Measurements from ENCODE around the gene HAUS1.
"Not testable (repeated sequence)": the region's sequence is repeated elsewhere in the genome, so short reads cannot be mapped to it uniquely, and the experiment has no call there.

HAUS1 gene

GRCh38 chr18:46130061-46130460 is 25.9 kb downstream of the HAUS1 start:
- Histone ChIP-seq H3K27me3 (no peaks in the 10 kb centered on the region), H3K36me3 (no peaks in the 10 kb centered on the region), H3K9me3 (no peaks in the 10 kb centered on the region), H3K4me1 (no peaks in the 10 kb centered on the region), H3K4me3 (ENCODE audit: low read depth, low read length) (no peak overlapping the region)
- TF ChIP-seq CTCF (IDR thresholded peaks at IDR 0.05; ENCODE audit: low read depth, low read length), result no peak
- DNase-seq, result no peak

DNA sequence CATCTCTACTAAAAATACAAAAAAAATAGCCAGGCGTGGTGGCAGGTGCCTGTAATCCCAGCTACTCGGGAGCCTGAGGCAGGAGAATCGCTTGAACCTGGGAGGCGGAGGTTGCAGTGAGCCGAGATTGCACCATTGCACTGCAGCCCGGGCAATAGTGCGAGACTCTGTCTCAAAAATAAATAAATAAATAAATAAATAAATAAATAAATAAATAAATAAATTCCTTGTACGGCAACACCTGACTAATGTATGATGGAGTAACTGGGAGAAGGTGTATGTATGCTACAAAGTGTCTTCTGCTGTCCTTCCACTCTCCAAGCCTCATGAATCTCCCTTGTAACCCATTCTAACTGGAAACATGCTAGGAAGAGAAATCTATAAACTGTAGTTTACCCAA is 26.4 kb downstream of the HAUS1 start:
- H3K36me3 ChIP-seq; H3K27me3 ChIP-seq; H3K9me3 ChIP-seq; H3K4me1 ChIP-seq; DNase-seq; H3K4me3 ChIP-seq (ENCODE audit: low read depth, low read length): not testable (repeated sequence)

GRCh38 chr18:46133534-46133933 is 29.3 kb downstream of the HAUS1 start:
- Histone ChIP-seq H3K4me3 (ENCODE audit: low read depth, low read length) (no peak overlapping the region), H3K9me3 (no peaks in the 10 kb centered on the region), H3K36me3 (no peaks in the 10 kb centered on the region), H3K4me1 (no peaks in the 10 kb centered on the region), H3K27me3 (no peaks in the 10 kb centered on the region)
- DNase-seq, result no peak
- no peak for TF ChIP-seq CTCF (IDR thresholded peaks at IDR 0.05; ENCODE audit: low read depth, low read length)

GRCh38 chr18:46134920-46135675 is 30.9 kb downstream of the HAUS1 start:
- Histone ChIP-seq H3K27me3 (no peaks in the 10 kb centered on the region), H3K4me1 (no peaks in the 10 kb centered on the region), H3K4me3 (ENCODE audit: low read depth, low read length) (no peak overlapping the region), H3K9me3 (no peaks in the 10 kb centered on the region), H3K36me3 (no peaks in the 10 kb centered on the region)
- no peak for DNase-seq
- no peak for TF ChIP-seq CTCF (IDR thresholded peaks at IDR 0.05; ENCODE audit: low read depth, low read length)

- no peaks in the 10 kb centered on the region for H3K36me3 ChIP-seq
- no peak for DNase-seq
- no peak overlapping the region for H3K4me3 ChIP-seq (ENCODE audit: low read depth, low read length)
- no peaks in the 10 kb centered on the region for H3K4me1 ChIP-seq
- no peak for TF ChIP-seq CTCF (IDR thresholded peaks at IDR 0.05; ENCODE audit: low read depth, low read length)
- H3K9me3 ChIP-seq, result no peaks in the 10 kb centered on the region
- H3K27me3 ChIP-seq, result no peaks in the 10 kb centered on the region
Measured at GRCh38 chr18:46140173-46140572, 36.0 kb downstream of the HAUS1 start.

DNA sequence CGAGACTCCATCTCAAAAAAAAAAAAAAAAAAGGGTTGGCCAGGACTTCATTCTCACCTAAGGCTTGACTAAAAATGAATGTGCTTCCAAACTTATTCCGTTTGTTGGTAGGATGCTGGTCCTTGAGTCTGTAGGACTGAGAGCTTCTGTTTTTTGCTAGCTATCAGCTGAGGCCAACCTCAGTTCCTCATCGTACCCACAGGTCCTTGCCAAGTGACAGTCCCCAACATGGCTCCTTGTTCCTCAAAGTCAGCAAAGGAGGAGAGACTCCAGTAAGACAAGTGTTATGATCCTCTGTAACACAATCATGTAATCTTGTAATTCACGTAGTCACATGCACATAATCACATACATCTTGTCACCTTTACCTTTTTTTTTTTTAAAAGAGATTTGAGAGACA is 37.0 kb downstream of the HAUS1 start:
- no peak for DNase-seq
- Histone ChIP-seq H3K9me3 (no peaks in the 10 kb centered on the region), H3K4me3 (ENCODE audit: low read depth, low read length) (no peak overlapping the region), H3K36me3 (no peaks in the 10 kb centered on the region), H3K27me3 (no peaks in the 10 kb centered on the region), H3K4me1 (no peaks in the 10 kb centered on the region)
- TF ChIP-seq CTCF (IDR thresholded peaks at IDR 0.05; ENCODE audit: low read depth, low read length), result no peak

All from BE2C (cell line).